CD14-positive monocyte (primary cell): ENCODE results near the gene NTRK2. TPM values are rescaled to one million over a fixed set of nuclear protein-coding genes. Genes with fewer than 3 reads are reported as not detected.

Experiments used
- DNase-seq, 3 donors: peaks; one replicate each; pipeline ENCODE4 v3.0.0-alpha.2; 2011 to 2022
- H2AFZ ChIP-seq: 2 replicates; pipeline ENCODE4 v1.6.0; 2012; ENCODE audit warnings: mild to moderate bottlenecking, low read depth, low read length, inconsistent platforms; ENCODE audit not compliant: insufficient read depth, poor library complexity, severe bottlenecking
- H3K27ac ChIP-seq, 2 donors: 1 replicate in 1 of 2; 2 replicates in 1 of 2; pipeline ENCODE4 v1.5.1; 2012 to 2013; ENCODE audit warnings: low read length in 2 of 2, control low read depth in 1 of 2, inconsistent platforms in 1 of 2, low read depth in 1 of 2, mild to moderate bottlenecking in 1 of 2
- H3K27me3 ChIP-seq, 2 donors: one replicate each; pipeline versions ENCODE4 v1.6.0 to v1.6.1; 2011 to 2013; ENCODE audit warnings: low read length in 2 of 2; ENCODE audit not compliant: control insufficient read depth in 2 of 2, insufficient read depth in 2 of 2
- H3K36me3 ChIP-seq, 2 donors: replicated peaks in 1 of 2; 1 replicate in 1 of 2; 2 replicates in 1 of 2; pipeline versions ENCODE4 v1.5.1 to v1.6.1; 2012 to 2013; ENCODE audit warnings: low read length in 2 of 2, control low read depth in 1 of 2, inconsistent platforms in 1 of 2, mild to moderate bottlenecking in 1 of 2; ENCODE audit not compliant: insufficient read depth in 2 of 2, control insufficient read depth in 1 of 2
- H3K4me1 ChIP-seq, 2 donors: 1 replicate in 1 of 2; 2 replicates in 1 of 2; pipeline versions ENCODE4 v1.5.1 to v1.6.1; 2012 to 2013; ENCODE audit warnings: low read length in 2 of 2, control low read depth in 1 of 2, inconsistent platforms in 1 of 2, mild to moderate bottlenecking in 1 of 2, moderate library complexity in 1 of 2; ENCODE audit not compliant: insufficient read depth in 2 of 2, control insufficient read depth in 1 of 2
- H3K4me2 ChIP-seq: replicated peaks from 2 replicates; pipeline ENCODE3; 2012; ENCODE audit warnings: low read length, moderate library complexity, mild to moderate bottlenecking; ENCODE audit not compliant: poor library complexity, severe bottlenecking; ENCODE audit errors: extremely low read depth
- H3K4me3 ChIP-seq, 3 experiments: fragments of 200-600 bp in 1 of 3; sonication (generic) in 1 of 3; replicated peaks in 1 of 3; 1 replicate in 2 of 3; 2 replicates in 1 of 3; pipeline ENCODE4 v1.5.1; 2011 to 2013; ENCODE audit warnings: low read length in 3 of 3, mild to moderate bottlenecking in 3 of 3, control low read depth in 2 of 3, low read depth in 2 of 3, inconsistent platforms in 1 of 3, moderate library complexity in 1 of 3
- H3K79me2 ChIP-seq: 2 replicates; pipeline ENCODE4 v1.6.0; 2012; ENCODE audit warnings: mild to moderate bottlenecking, control low read depth, inconsistent platforms, low read length, moderate library complexity; ENCODE audit not compliant: insufficient read depth
- H3K9ac ChIP-seq: 2 replicates; pipeline ENCODE4 v1.6.0; 2017; ENCODE audit warnings: low read length, mild to moderate bottlenecking; ENCODE audit not compliant: insufficient read depth, poor library complexity, severe bottlenecking
- H3K9me3 ChIP-seq, 2 donors: replicated peaks in 1 of 2; 1 replicate in 1 of 2; 2 replicates in 1 of 2; pipeline versions ENCODE4 v1.5.1 to v1.6.1; 2012 to 2013; ENCODE audit warnings: low read length in 2 of 2, control low read depth in 1 of 2; ENCODE audit not compliant: control insufficient read depth in 1 of 2, insufficient read depth in 1 of 2
- H4K20me1 ChIP-seq: 2 replicates; pipeline ENCODE4 v1.6.0; 2012; ENCODE audit warnings: mild to moderate bottlenecking, low read length, control low read depth, moderate library complexity; ENCODE audit not compliant: insufficient read depth
- H3K27ac Mint-ChIP-seq, 7 donors: one replicate each; pipeline ENCODE4 v1.8.0; 2020; ENCODE audit warnings: mild to moderate bottlenecking in 7 of 7, mixed read lengths in 7 of 7, moderate library complexity in 6 of 7, inconsistent platforms in 2 of 7
- H3K27me3 Mint-ChIP-seq, 3 donors: one replicate each; pipeline ENCODE4 v1.8.0; 2021 to 2022; ENCODE audit warnings: low read depth in 3 of 3, mild to moderate bottlenecking in 3 of 3, mixed read lengths in 3 of 3, moderate library complexity in 3 of 3, inconsistent platforms in 1 of 3
- H3K36me3 Mint-ChIP-seq, 2 donors: one replicate each; pipeline ENCODE4 v1.8.0; 2020; ENCODE audit warnings: mixed read lengths in 2 of 2, inconsistent platforms in 1 of 2, mild to moderate bottlenecking in 1 of 2
- H3K4me1 Mint-ChIP-seq: one replicate; pipeline ENCODE4 v1.8.0; 2020; ENCODE audit warnings: mild to moderate bottlenecking, mixed read lengths
- H3K4me3 Mint-ChIP-seq, 2 donors: one replicate each; pipeline ENCODE4 v1.8.0; 2020; ENCODE audit warnings: mild to moderate bottlenecking in 2 of 2, mixed read lengths in 2 of 2, moderate library complexity in 1 of 2
- H3K9me3 Mint-ChIP-seq, 7 donors: one replicate each; pipeline ENCODE4 v1.8.0; 2020 to 2022; ENCODE audit warnings: mixed read lengths in 7 of 7, mild to moderate bottlenecking in 6 of 7, moderate library complexity in 6 of 7, inconsistent platforms in 2 of 7
- WGBS: methylation state at CpG from one replicate; pipeline ENCODE4 v1.1.5; 2013; ENCODE audit warnings: missing lambda C conversion rate; ENCODE audit not compliant: insufficient coverage; 5-methylcytosine and 5-hydroxymethylcytosine counted together
- intact Hi-C, 2 donors: fragments of 100-400 bp; cut with micrococcal nuclease; formaldehyde crosslinking; loops; one replicate each; pipeline versions ENCODE4 v1.15.0 to v1.15.1; 2023
- polyA plus RNA-seq, 3 donors: library from polyadenylated mRNA; depleted of rRNA in 1 of 3; unstranded in 2 of 3; stranded (reverse) in 1 of 3; fragments of 300-500 nt in 2 of 3; fragments of >200 nt in 1 of 3; fragmentation: Illumina TruSeq in 2 of 3; gene quantifications; 1 replicate in 2 of 3; 2 replicates in 1 of 3; pipeline ENCODE4 v1.2.3, GENCODE V29; 2012 to 2021
- TF ChIP-seq, protein P1 (sequence below): fragments of 200-600 bp; IDR thresholded peaks from one replicate; pipeline ENCODE4 v1.8.0; 2022; ENCODE audit warnings: antibody characterized with exemption, mild to moderate bottlenecking

The NTRK2 gene
- polyA plus RNA-seq, 3 donors: not detected

DNA sequence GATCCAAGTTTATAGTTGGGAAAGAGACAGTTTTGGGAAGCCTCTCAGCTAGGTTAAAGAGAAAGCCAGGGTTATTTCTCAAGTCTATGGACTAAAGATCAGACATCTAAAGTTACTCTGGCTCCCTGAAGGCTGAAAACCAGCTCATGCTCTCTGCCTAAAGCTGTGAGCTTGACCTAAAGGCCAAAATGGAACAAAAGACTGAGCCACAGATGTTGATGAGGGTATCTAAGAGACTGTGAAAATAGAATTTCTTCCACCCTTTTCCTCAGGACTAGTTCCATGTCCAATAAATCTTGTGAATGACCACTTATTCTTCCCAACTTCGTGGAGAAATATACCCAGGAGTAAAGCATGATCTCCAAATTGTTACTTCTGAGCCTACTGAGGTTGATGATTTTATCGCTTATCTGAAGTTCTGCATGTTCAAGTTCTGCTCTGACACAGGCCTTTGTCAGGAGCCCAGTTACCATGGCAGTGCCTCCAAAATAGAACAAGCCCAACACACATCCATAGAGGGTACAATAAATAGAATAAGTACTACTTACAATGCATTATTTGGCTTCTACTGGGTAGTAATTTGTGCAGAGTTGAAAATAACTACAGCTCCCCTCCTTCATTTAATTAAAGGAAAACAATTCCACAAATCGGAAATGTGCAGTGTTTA, 373.6 kb downstream of the NTRK2 start:
- TF ChIP-seq, protein P1, sequence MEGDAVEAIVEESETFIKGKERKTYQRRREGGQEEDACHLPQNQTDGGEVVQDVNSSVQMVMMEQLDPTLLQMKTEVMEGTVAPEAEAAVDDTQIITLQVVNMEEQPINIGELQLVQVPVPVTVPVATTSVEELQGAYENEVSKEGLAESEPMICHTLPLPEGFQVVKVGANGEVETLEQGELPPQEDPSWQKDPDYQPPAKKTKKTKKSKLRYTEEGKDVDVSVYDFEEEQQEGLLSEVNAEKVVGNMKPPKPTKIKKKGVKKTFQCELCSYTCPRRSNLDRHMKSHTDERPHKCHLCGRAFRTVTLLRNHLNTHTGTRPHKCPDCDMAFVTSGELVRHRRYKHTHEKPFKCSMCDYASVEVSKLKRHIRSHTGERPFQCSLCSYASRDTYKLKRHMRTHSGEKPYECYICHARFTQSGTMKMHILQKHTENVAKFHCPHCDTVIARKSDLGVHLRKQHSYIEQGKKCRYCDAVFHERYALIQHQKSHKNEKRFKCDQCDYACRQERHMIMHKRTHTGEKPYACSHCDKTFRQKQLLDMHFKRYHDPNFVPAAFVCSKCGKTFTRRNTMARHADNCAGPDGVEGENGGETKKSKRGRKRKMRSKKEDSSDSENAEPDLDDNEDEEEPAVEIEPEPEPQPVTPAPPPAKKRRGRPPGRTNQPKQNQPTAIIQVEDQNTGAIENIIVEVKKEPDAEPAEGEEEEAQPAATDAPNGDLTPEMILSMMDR: no peak
- no peak for DNase-seq
- H2AFZ ChIP-seq: no peak overlapping the region
- H3K4me1 ChIP-seq: no peaks in the 10 kb centered on the region
- H3K9ac ChIP-seq: no peak overlapping the region
- no peaks in the 10 kb centered on the region for H3K36me3 Mint-ChIP-seq
- H4K20me1 ChIP-seq: no peaks in the 10 kb centered on the region
- no peak overlapping the region for H3K4me3 Mint-ChIP-seq
- intact Hi-C loops: no loop called here
- H3K27ac ChIP-seq: no peak overlapping the region
- H3K4me3 ChIP-seq: no peak overlapping the region
- no peaks in the 10 kb centered on the region for H3K36me3 ChIP-seq
- no peak overlapping the region for H3K4me2 ChIP-seq
- no peaks in the 10 kb centered on the region for H3K9me3 ChIP-seq
- H3K9me3 Mint-ChIP-seq: peaks cover 0 to 2% (median 0%) of the 10 kb centered on the region in 7 donors
- peaks cover 0 to 7% of the 10 kb centered on the region in 2 donors for H3K27me3 ChIP-seq
- H3K79me2 ChIP-seq: no peaks in the 10 kb centered on the region
- H3K27ac Mint-ChIP-seq: peak overlapping the region in 1 of 7 donors; percentile 31
- H3K27me3 Mint-ChIP-seq: peaks cover 0 to 2% (median 0%) of the 10 kb centered on the region in 3 donors
- no peaks in the 10 kb centered on the region for H3K4me1 Mint-ChIP-seq
- 80% methylated on average over 2 of the region's 3 CpGs for WGBS

DNA sequence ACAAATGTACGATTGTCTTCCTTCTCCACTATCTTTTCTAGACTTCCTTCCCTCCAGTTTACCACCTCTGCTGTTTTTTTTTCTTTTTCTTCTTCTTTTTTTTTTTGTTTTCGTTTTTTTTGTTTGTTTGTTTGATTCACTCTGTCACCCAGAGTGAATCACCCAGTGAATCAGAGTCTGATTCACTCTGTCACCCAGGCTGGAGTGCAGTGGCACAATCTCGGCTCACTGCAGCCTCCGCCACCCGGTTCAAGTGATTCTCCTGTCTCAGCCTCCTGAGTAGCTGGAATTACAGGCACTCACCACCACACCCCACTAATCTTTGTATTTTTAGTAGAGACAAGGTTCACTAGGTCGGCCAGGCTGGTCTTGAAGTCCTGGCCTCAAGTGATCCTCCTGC, 375.7 kb downstream of the NTRK2 start:
- intact Hi-C loops: no loop called here
- H3K9me3 ChIP-seq: no peaks in the 10 kb centered on the region
- Mint-ChIP-seq H3K27me3 (peaks cover 0 to 2% (median 0%) of the 10 kb centered on the region in 3 donors), H3K4me3 (no peak overlapping the region), H3K9me3 (peaks cover 0 to 5% (median 2%) of the 10 kb centered on the region in 7 donors), H3K36me3 (no peaks in the 10 kb centered on the region), H3K27ac (no peak overlapping the region), H3K4me1 (no peaks in the 10 kb centered on the region)
- no peak overlapping the region for H3K4me2 ChIP-seq
- H4K20me1 ChIP-seq: no peaks in the 10 kb centered on the region
- no peaks in the 10 kb centered on the region for H3K36me3 ChIP-seq
- H2AFZ ChIP-seq: no peak overlapping the region
- DNase-seq: no peak
- H3K79me2 ChIP-seq: no peaks in the 10 kb centered on the region
- TF ChIP-seq, protein P1: no peak
- no peaks in the 10 kb centered on the region for H3K4me1 ChIP-seq
- no peak overlapping the region for H3K4me3 ChIP-seq
- no peak overlapping the region for H3K9ac ChIP-seq
- peaks cover 0 to 7% of the 10 kb centered on the region in 2 donors for H3K27me3 ChIP-seq
- H3K27ac ChIP-seq: no peak overlapping the region
- WGBS: 87% methylated on average over 4 of the region's 6 CpGs
